22Rv1 (cell line): ENCODE measurements around the gene C1QTNF9B.

Experiments used
- CTCF ChIP-seq: fragments of 450-650 bp; IDR thresholded peaks from 2 replicates; pipeline ENCODE4 v1.5.1; 2017; ENCODE audit warnings: mild to moderate bottlenecking
- ZFX ChIP-seq: fragments of 450-650 bp; IDR thresholded peaks from 2 replicates; pipeline ENCODE4 v1.6.1; 2017; ENCODE audit warnings: antibody characterized with exemption, borderline replicate concordance

GRCh38 chr13:23909606-23910005, 12.3 kb upstream of the C1QTNF9B start:
- TF ChIP-seq CTCF (no peak), ZFX (no peak)
